GM12865 (cell line): ENCODE data around the gene KLHL28.

ENCODE experiments used
- DNase-seq: peaks from one replicate; pipeline ENCODE4 v3.0.0; 2010; ENCODE audit warnings: low read depth
- H3K4me3 ChIP-seq: 2 replicates; pipeline ENCODE4 v1.5.1; 2011; ENCODE audit warnings: mild to moderate bottlenecking, low read depth, low read length, control low read depth
- TF ChIP-seq, protein P1 (sequence below): IDR thresholded peaks from 2 replicates; pipeline ENCODE4 v1.5.1; 2011; ENCODE audit warnings: low read length, control low read depth, low read depth, inconsistent platforms; ENCODE audit not compliant: insufficient read depth; ENCODE audit errors: missing control alignments

The KLHL28 gene

DNA sequence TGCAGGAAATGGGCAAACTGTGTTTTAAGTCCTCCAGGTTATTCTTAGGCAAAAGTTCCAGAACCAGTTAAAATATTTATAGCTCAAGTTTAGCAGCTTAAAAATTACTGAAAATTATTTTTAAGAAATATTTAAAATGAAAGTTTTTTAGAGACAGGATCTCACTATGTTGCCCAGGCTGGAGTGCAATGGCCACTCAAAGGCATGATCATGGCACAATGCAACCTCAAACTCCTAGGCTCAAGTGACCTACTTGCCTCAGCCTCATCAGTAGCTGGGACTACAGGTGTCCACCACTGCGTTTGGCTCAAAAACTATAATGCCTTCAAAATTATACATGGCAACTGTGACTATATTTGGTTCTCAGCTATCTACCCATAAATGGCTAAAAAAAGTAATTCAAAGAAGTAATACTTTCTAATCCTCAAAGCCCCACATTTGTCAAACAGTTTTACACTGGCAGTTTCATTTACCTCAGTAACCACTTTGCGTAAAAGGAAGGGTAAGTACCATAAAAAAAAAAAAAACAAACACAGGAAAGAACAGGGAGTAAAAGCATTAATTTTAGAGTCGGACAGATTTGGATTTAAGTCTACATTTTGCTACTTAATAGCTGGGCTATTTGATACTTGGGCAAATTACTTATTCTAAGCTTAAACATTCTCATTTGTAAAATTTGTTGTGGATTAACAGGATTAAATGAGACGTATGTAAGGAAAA, 9.2 kb downstream of the KLHL28 start:
- TF ChIP-seq, protein P1, sequence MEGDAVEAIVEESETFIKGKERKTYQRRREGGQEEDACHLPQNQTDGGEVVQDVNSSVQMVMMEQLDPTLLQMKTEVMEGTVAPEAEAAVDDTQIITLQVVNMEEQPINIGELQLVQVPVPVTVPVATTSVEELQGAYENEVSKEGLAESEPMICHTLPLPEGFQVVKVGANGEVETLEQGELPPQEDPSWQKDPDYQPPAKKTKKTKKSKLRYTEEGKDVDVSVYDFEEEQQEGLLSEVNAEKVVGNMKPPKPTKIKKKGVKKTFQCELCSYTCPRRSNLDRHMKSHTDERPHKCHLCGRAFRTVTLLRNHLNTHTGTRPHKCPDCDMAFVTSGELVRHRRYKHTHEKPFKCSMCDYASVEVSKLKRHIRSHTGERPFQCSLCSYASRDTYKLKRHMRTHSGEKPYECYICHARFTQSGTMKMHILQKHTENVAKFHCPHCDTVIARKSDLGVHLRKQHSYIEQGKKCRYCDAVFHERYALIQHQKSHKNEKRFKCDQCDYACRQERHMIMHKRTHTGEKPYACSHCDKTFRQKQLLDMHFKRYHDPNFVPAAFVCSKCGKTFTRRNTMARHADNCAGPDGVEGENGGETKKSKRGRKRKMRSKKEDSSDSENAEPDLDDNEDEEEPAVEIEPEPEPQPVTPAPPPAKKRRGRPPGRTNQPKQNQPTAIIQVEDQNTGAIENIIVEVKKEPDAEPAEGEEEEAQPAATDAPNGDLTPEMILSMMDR = no peak
- DNase-seq = no peak
- no peak overlapping the region for H3K4me3 ChIP-seq

DNA sequence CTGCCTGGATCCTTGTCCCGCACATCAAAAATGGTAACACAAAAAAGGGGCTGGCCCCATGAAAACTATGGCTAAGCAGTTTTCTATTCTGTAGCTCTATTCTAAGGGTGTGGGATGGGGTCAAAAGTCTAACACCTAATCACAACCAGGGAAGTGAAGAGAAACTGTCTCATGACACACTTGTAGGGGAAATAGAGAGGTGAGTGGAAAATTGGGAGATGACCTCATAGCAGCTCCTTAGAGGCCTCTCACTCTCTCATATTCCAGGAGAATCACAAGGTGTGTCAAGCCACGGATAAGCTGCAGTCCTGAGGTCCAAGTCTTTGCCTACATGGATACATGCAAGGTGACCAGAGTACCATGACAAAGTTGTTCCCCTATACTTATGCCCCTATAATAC, 10.7 kb downstream of the KLHL28 start:
- DNase-seq = no peak
- TF ChIP-seq, protein P1 = no peak
- H3K4me3 ChIP-seq = no peak overlapping the region

DNA sequence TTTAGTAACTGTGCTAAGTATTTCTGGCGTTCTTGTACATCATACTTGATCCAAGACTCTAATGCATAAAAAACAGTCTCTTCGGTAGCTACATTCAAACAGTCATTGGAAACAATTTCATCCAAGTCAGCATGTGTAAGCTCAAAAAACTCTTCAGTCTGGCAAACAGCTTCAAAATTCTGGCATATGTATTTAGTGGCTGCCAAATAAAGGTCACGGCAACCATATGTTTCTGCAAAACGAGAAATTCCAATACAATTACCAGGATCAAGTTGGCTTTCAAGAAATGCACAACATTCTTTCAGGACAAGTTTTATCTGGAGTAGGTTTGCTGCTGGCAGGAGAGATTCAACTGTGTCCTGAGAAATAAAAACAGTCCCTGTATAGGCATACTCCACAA, 16.5 kb downstream of the KLHL28 start:
- no peak overlapping the region for H3K4me3 ChIP-seq
- no peak for DNase-seq
- TF ChIP-seq, protein P1 = no peak

DNA sequence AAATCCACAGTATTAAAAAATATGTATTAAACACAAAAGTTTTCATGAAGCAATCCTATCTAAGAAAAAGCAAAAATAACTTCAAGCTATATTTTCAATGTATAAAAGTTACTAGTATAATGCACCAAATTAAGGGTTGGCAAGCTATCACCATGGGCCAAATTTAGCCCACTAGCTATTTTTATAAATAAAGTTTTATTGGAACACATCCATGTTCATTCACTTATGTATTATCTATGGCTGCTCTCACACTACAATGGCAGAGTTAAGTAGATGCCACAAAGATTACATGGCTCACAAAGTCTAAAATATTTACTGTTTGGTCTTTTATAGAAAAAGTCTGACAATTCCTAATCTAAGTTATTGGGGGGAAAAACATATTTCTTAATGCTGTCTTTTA, 17.6 kb downstream of the KLHL28 start:
- no peak for DNase-seq
- TF ChIP-seq, protein P1 = no peak
- H3K4me3 ChIP-seq = no peak overlapping the region

DNA sequence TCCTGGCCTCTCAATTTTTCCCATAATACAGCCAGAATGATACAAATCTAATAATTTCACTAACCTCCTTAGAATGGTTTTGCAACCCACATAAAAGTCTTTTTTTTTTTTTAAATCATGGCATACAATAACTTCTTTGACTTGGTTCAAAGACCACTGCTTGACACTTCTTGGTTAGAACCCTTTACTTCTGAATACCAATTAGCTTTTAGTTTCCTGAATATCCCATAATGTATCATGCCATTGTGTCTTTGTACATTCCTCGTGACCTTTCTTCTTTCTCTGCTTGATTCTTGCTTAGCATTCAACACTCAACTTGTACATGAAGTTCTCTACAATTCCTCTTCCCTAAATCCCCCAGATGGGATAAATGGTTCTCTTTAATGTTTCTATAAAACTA, 19.3 kb downstream of the KLHL28 start:
- no peak overlapping the region for H3K4me3 ChIP-seq
- no peak for DNase-seq
- TF ChIP-seq, protein P1 = no peak

DNA sequence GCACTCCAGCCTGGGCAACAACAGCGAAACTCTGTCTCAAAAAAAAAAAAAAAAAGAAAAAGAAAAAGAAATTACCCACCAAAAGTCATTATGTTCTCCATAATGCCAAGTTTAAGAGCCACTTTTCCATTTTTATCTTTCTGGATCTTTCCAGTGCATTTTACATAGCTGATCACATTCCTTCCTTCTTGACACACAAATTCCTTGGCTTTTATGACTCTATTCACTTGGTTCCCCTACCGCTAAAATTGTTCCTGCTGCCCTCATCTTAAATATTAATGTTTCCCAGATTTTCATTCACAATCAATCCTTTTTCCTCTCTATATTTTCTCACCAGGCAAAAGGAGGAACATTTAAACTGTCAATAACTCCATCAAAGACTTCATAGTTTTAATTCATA, 20.2 kb downstream of the KLHL28 start:
- TF ChIP-seq, protein P1 = no peak
- no peak overlapping the region for H3K4me3 ChIP-seq
- DNase-seq = no peak

DNA sequence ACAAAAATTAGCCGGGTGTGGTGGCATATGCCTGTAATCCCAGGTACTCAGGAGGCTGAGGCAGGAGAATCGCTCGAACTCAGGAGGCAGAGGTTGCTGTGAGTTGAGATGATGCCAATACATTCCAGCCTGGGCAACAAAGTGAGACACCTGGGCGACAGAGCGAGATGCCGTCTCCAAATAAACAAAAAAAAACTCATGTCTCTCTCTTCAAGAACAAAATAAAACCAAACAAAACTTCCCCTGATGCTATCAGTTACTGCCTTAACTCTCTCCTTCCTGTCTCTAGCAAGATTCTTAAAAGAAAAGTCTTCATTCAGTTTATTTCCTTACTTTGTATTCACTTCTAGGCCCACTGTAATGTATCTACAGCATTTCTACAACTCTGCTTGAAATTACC, 20.8 kb downstream of the KLHL28 start:
- TF ChIP-seq, protein P1 = no peak
- no peak overlapping the region for H3K4me3 ChIP-seq
- no peak for DNase-seq
